GM11168 (cell line): Measurements from ENCODE around the gene MRPL18.

ENCODE experiments used
- in situ Hi-C: fragments of 300-500 bp; cut with MboI; formaldehyde crosslinking; loops from one replicate; pipeline ENCODE4 v1.12.0; 2022; ENCODE audit warnings: low sequenced_read_pairs; ENCODE audit not compliant: unreplicated experiment

MRPL18 gene

GRCh38 chr6:159836718-159837490, 46.6 kb downstream of the MRPL18 start:
- in situ Hi-C loops = no loop called here

DNA sequence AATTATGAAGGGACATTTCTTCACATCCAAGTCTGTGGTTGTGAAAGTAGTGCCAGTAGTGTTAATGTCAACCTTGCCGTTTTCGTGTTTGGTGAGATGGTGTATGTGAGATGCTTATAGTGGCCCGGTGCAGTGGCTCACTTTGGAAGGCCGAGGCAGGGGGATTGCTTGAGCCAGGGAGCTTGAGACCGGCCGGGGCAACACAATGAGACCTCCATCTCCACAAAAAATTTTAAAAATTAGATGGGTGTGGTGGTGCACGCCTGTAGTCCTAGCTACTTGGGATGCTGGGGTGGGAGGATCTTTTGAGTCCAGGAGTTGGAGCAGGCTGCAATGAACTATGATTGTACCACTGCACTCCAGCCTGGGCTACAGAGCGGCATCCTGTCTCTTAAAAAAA, 47.2 kb downstream of the MRPL18 start:
- in situ Hi-C loops = no loop called here

GRCh38 chr6:159838020-159838744, 47.9 kb downstream of the MRPL18 start:
- in situ Hi-C loops = no loop called here

- in situ Hi-C loops = no loop called here
Measured at GRCh38 chr6:159842035-159842434, 51.8 kb downstream of the MRPL18 start.

DNA sequence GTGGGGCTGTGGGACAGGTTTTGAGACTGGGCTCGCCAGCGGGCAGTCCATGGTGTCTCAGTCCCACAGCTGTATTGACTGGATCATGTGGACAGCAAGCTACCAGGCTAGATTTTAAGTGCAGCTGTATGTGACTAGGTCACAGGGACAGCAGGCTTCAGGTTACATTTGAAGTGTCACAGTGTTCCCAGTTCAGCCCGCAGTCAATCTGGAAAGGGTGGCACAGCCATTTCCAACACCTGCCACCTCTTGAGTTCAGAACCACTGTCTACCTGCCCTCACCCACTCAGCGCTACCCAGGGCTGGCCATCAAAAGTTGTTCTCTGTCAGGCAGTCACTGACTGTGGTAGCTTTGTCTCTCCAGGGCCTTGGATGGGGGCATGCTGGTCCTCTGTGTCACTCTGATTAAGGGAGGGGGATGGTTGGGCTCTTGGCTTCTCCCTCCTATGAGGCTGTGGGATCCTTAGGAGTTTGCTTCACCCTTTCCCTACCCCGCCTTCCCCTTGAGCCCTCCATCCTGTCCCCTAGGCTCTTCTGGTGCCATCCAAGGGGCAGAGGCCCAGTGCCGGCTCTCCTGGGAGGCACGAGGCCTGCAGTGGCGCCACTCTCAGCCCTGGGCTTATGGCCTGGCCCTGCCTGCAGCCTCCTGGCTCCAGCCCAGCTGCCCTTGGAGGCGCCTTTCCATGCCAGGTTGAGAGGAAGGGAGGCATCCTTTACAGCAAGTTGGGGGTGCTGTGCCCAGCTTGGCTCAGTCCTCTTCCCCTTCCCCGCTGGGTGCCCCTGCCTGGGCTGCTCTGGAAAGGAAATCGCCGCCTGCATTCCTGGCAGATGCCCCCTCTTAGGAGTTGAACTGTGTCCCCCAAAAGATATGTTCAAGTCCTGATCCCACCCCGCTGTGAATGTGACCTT, 54.7 kb downstream of the MRPL18 start:
- in situ Hi-C loops = no loop called here
